ENCODE measurements around the gene PLAGL2. TPM values are rescaled to one million over a fixed set of nuclear protein-coding genes. Genes with fewer than 3 reads are reported as not detected.

PLAGL2 gene
- total RNA-seq, 1 experiment from 2014 or later: 21.4 TPM

GRCh38 chr20:32179934-32180333, 27.6 kb downstream of the PLAGL2 start (continued):
- TF ChIP-seq AFF4 (CRISPR knock-in tag; IDR thresholded peaks at IDR 0.05; ENCODE audit: borderline replicate concordance) (no peak), IRF2 (CRISPR knock-in tag; IDR thresholded peaks at IDR 0.05; ENCODE audit: borderline replicate concordance, low read depth) (no peak), NFATC4 (CRISPR knock-in tag; IDR thresholded peaks at IDR 0.05) (no peak), TCF7 (CRISPR knock-in tag; IDR thresholded peaks at IDR 0.05; ENCODE audit: low read depth) (no peak), PRRX2 (CRISPR knock-in tag; IDR thresholded peaks at IDR 0.05) (no peak), ARID4B (CRISPR knock-in tag; IDR thresholded peaks at IDR 0.05; ENCODE audit: borderline replicate concordance) (no peak), NFYB (CRISPR knock-in tag; conservative IDR thresholded peaks at IDR 0.05; ENCODE audit: low read depth) (no peak), ATF6 (CRISPR knock-in tag; IDR thresholded peaks at IDR 0.05) (no peak), ZNF396 (CRISPR knock-in tag; IDR thresholded peaks at IDR 0.05; ENCODE audit: borderline replicate concordance) (no peak), ZSCAN18 (CRISPR knock-in tag; IDR thresholded peaks at IDR 0.05) (no peak), ZNF416 (CRISPR knock-in tag; IDR thresholded peaks at IDR 0.05) (no peak), RELA (CRISPR knock-in tag; IDR thresholded peaks at IDR 0.05; ENCODE audit: borderline replicate concordance) (no peak), E2F4 (CRISPR knock-in tag; IDR thresholded peaks at IDR 0.05; ENCODE audit: borderline replicate concordance, low read depth) (no peak)

GRCh38 chr20:32179515-32179914, 28.0 kb downstream of the PLAGL2 start:
- Mint-ChIP-seq H3K36me3 (peaks cover 9% of the 10 kb centered on the region), H3K4me1 (no peaks in the 10 kb centered on the region), H3K27me3 (ENCODE audit: low read depth) (peaks cover 4% of the 10 kb centered on the region; the same call in 1 of the 2 replicates), H3K27ac (no peak overlapping the region), H3K9me3 (peaks cover 12% of the 10 kb centered on the region), H3K4me3 (no peak overlapping the region)
- no peak for DNase-seq (ENCODE audit: low spot score)
- ChIA-PET CTCF (no interaction called here), POLR2A (no interaction called here)
- TF ChIP-seq MYBL2 (CRISPR knock-in tag; IDR thresholded peaks at IDR 0.05): no peak
- no peak for TF ChIP-seq TEAD1 (CRISPR knock-in tag; IDR thresholded peaks at IDR 0.05)
- no peak for TF ChIP-seq CBFB (CRISPR knock-in tag; IDR thresholded peaks at IDR 0.05; ENCODE audit: low read depth)
- no peak for TF ChIP-seq PREB (CRISPR knock-in tag; IDR thresholded peaks at IDR 0.05; ENCODE audit: borderline replicate concordance)
- TF ChIP-seq MAX (CRISPR knock-in tag; IDR thresholded peaks at IDR 0.05): no peak
- TF ChIP-seq CTCF (IDR thresholded peaks at IDR 0.05): no peak
- no peak for TF ChIP-seq TCF7 (CRISPR knock-in tag; IDR thresholded peaks at IDR 0.05; ENCODE audit: low read depth)
- no peak for TF ChIP-seq FOXJ3 (CRISPR knock-in tag; IDR thresholded peaks at IDR 0.05; ENCODE audit: borderline replicate concordance)
- no peak for TF ChIP-seq SMAD3 (CRISPR knock-in tag; IDR thresholded peaks at IDR 0.05; ENCODE audit: borderline replicate concordance)
- no peak for ATAC-seq
